SU-DHL-6 (cell line): Measurements from ENCODE around the gene ZBTB7A.
A peak's percentile ranks its signal among the peaks of the same experiment; 100 is the strongest.

Experiments used
- H2AFZ ChIP-seq: fragments of 200-600 bp; sonication (generic); 2 replicates; pipeline ENCODE4 v1.6.1; 2014; ENCODE audit warnings: low read depth, mild to moderate bottlenecking, moderate library complexity, mixed read lengths, antibody characterized with exemption, low read length; ENCODE audit not compliant: severe bottlenecking
- H3F3A ChIP-seq: fragments of 200-600 bp; shearing (Covaris generic); 2 replicates; pipeline ENCODE4 v1.6.0; 2016; ENCODE audit warnings: antibody characterized with exemption, mild to moderate bottlenecking; ENCODE audit not compliant: insufficient read depth
- H3K27ac ChIP-seq: fragments of 200-600 bp; sonication (generic); 2 replicates; pipeline ENCODE4 v1.5.1; 2016; ENCODE audit warnings: low read depth, mild to moderate bottlenecking, low read length, moderate library complexity, mixed read lengths
- H3K27me3 ChIP-seq: fragments of 200-600 bp; sonication (generic), shearing (Covaris generic); 2 replicates; pipeline ENCODE4 v1.6.0; 2014; ENCODE audit warnings: mild to moderate bottlenecking, low read length
- H3K36me3 ChIP-seq: fragments of 200-600 bp; sonication (generic); 2 replicates; pipeline ENCODE4 v1.6.1; 2014; ENCODE audit warnings: mild to moderate bottlenecking, low read length, mixed read lengths
- H3K4me2 ChIP-seq: fragments of 300-600, 200-600 bp; shearing (Covaris generic), sonication (generic); 2 replicates; pipeline ENCODE4 v1.6.0; 2014; ENCODE audit warnings: low read length, low read depth, mild to moderate bottlenecking; ENCODE audit not compliant: poor library complexity, severe bottlenecking
- H3K4me3 ChIP-seq: fragments of 200-600 bp; sonication (generic); 2 replicates; pipeline ENCODE4 v1.5.1; 2014; ENCODE audit warnings: antibody characterized with exemption, low read length, mild to moderate bottlenecking, mixed read lengths; ENCODE audit not compliant: insufficient read depth, poor library complexity, severe bottlenecking
- H3K79me2 ChIP-seq: fragments of 200-600 bp; sonication (generic); 2 replicates; pipeline ENCODE4 v1.6.1; 2014; ENCODE audit warnings: mild to moderate bottlenecking, low read length, moderate library complexity; ENCODE audit not compliant: insufficient read depth
- H3K9ac ChIP-seq: fragments of 200-600 bp; sonication (generic); 2 replicates; pipeline ENCODE4 v1.7.0; 2014; ENCODE audit warnings: mild to moderate bottlenecking, low read length
- H3K9me2 ChIP-seq: fragments of 200-600 bp; sonication (generic); replicated peaks from 2 replicates; pipeline ENCODE4 v1.6.1; 2014; ENCODE audit warnings: low read length; ENCODE audit not compliant: insufficient read depth
- H3K9me3 ChIP-seq: fragments of 200-600 bp; sonication (generic); 2 replicates; pipeline ENCODE4 v1.6.1; 2014; ENCODE audit warnings: low read length, mixed read lengths; ENCODE audit not compliant: insufficient read depth
- H4K20me1 ChIP-seq: fragments of 200-600 bp; sonication (generic); 2 replicates; pipeline ENCODE4 v1.6.1; 2014; ENCODE audit warnings: low read depth, mild to moderate bottlenecking, antibody characterized with exemption, low read length, moderate library complexity, mixed read lengths
- CTCF ChIP-seq: fragments of 200-600 bp; sonication (generic); IDR thresholded peaks from one replicate; pipeline ENCODE4 v1.5.1; 2017; ENCODE audit warnings: antibody characterized with exemption, mild to moderate bottlenecking, low read length, moderate library complexity; ENCODE audit not compliant: insufficient read depth, poor library complexity, severe bottlenecking
- EZH2phosphoT487 ChIP-seq: fragments of 200-600 bp; sonication (generic), shearing (Covaris generic); conservative IDR thresholded peaks from 2 replicates; pipeline ENCODE4 v1.6.1; 2018; ENCODE audit warnings: mild to moderate bottlenecking, antibody characterized with exemption, low read length, moderate library complexity, mixed read lengths

ZBTB7A gene

GRCh38 chr19:4066682-4067395, at the start of gene ZBTB7A:
Gene ZBTB7A, minus strand, starts transcription at chr19:4066899. Its CDS starts 11,667 bp downstream, at chr19:4055232.
- Histone ChIP-seq H3K79me2 (peaks cover 33% of the 10 kb centered on the region), H3K4me2 (peak within 1 kb of the TSS; percentile 72), H3K4me3 (peak within 1 kb of the TSS; percentile 95), H3K9me3 (no peaks in the 10 kb centered on the region), H2AFZ (peak within 1 kb of the TSS; percentile 84), H3K9ac (peak within 1 kb of the TSS; percentile 96), H3F3A (peaks cover 14% of the 10 kb centered on the region), H4K20me1 (peaks cover 5% of the 10 kb centered on the region; the same call in 1 of the 2 replicates), H3K36me3 (no peaks in the 10 kb centered on the region), H3K27me3 (no peaks in the 10 kb centered on the region), H3K27ac (peak within 1 kb of the TSS; percentile 78), H3K9me2 (no peaks in the 10 kb centered on the region)
- TF ChIP-seq CTCF: no peak
- no peak for TF ChIP-seq EZH2phosphoT487

- H3K9me3 ChIP-seq: no peaks in the 10 kb centered on the region
- no peaks in the 10 kb centered on the region for H3K9me2 ChIP-seq
- no peaks in the 10 kb centered on the region for H3K27me3 ChIP-seq
- no peak overlapping the region for H3K4me3 ChIP-seq
- peak overlapping the region; percentile 42 for H3K9ac ChIP-seq
- TF ChIP-seq CTCF (no peak), EZH2phosphoT487 (no peak)
- peaks cover 12% of the 10 kb centered on the region; the same call in 1 of the 2 replicates for H3K79me2 ChIP-seq
- no peaks in the 10 kb centered on the region for H4K20me1 ChIP-seq
- H3K27ac ChIP-seq: peak overlapping the region; percentile 69
- H3K4me2 ChIP-seq: peak overlapping the region; percentile 40
- no peak overlapping the region for H2AFZ ChIP-seq
- H3F3A ChIP-seq: no peaks in the 10 kb centered on the region; the same call in 1 of the 2 replicates
- H3K36me3 ChIP-seq: no peaks in the 10 kb centered on the region
Observed at GRCh38 chr19:4115818-4116385, 49.2 kb upstream of the ZBTB7A start.

GRCh38 chr19:4115050-4115817, 48.5 kb upstream of the ZBTB7A start:
- no peaks in the 10 kb centered on the region for H4K20me1 ChIP-seq
- no peaks in the 10 kb centered on the region for H3K36me3 ChIP-seq
- no peaks in the 10 kb centered on the region for H3K27me3 ChIP-seq
- H3K27ac ChIP-seq: peak overlapping the region; percentile 69
- peak overlapping the region; percentile 42 for H3K9ac ChIP-seq
- TF ChIP-seq EZH2phosphoT487: no peak
- no peak for TF ChIP-seq CTCF
- no peak overlapping the region for H2AFZ ChIP-seq
- H3K4me2 ChIP-seq: peak overlapping the region; percentile 40
- H3K79me2 ChIP-seq: peaks cover 11% of the 10 kb centered on the region; the same call in 1 of the 2 replicates
- H3K9me2 ChIP-seq: no peaks in the 10 kb centered on the region
- H3K4me3 ChIP-seq: no peak overlapping the region
- H3K9me3 ChIP-seq: no peaks in the 10 kb centered on the region
- no peaks in the 10 kb centered on the region; the same call in 1 of the 2 replicates for H3F3A ChIP-seq
